ENCODE results near the gene CCDC17.
A peak's percentile ranks its signal among the peaks of the same experiment; 100 is the strongest.

CCDC17 gene

DNA sequence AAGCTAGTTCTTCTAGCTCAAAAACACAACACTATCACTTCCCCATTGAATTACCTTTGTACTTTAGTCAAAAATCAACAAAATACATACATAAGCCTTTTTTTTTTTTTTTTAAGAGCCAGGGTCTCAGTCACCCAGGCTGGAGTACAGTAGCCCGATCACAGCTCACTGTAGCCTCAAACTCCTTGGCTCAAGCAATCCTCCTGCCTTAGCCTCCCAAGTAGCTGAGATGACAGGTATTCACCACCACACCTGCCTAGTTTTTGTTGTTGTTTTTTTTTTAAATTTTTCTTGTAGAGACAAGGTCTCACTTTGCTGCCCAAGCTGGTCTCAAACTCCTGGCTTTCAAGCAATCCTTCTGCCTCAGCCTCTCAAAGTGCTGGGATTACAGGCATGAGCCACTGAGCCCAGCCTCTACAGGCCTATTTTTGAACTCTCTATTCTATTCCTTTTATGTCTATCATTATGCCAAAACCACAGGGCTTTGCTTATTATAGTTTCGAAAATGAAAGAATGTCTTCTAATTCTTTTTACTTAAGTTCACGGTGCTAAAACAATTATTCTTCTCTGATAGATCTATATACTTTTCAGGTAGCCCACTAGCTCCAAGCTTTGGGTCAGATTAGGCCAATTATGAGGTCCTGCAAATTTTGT is 32.8 kb upstream of the CCDC17 start:
- Histone ChIP-seq H3K36me3 (ENCODE audit: control insufficient read depth in 1 of 2, insufficient read depth in 2 of 2, low read length in 2 of 2) (peaks cover 43 to 75% of the 10 kb centered on the region in 2 donors), H3K4me3 (ENCODE audit: low read depth in 1 of 2, low read length in 2 of 2) (no peak overlapping the region), H3K27ac (ENCODE audit: low read depth, low read length) (no peak overlapping the region), H3K4me1 (ENCODE audit: control insufficient read depth in 1 of 2, insufficient read depth in 2 of 2, low read length in 2 of 2) (peaks cover 17 to 29% of the 10 kb centered on the region in 2 donors), H3K27me3 (ENCODE audit: control insufficient read depth in 1 of 2, insufficient read depth in 2 of 2, low read length in 2 of 2) (no peaks in the 10 kb centered on the region), H3K9ac (ENCODE audit: low read depth in 1 of 2, low read length in 2 of 2) (no peak overlapping the region), H3K9me3 (ENCODE audit: control insufficient read depth in 1 of 2, low read length in 2 of 2) (no peaks in the 10 kb centered on the region)

GRCh38 chr1:45654540-45655280 is 30.9 kb upstream of the CCDC17 start:
- Histone ChIP-seq H3K36me3 (ENCODE audit: control insufficient read depth in 1 of 2, insufficient read depth in 2 of 2, low read length in 2 of 2) (peaks cover 48 to 86% of the 10 kb centered on the region in 2 donors), H3K9me3 (ENCODE audit: control insufficient read depth in 1 of 2, low read length in 2 of 2) (no peaks in the 10 kb centered on the region), H3K9ac (ENCODE audit: low read depth in 1 of 2, low read length in 2 of 2) (no peak overlapping the region), H3K27me3 (ENCODE audit: control insufficient read depth in 1 of 2, insufficient read depth in 2 of 2, low read length in 2 of 2) (no peaks in the 10 kb centered on the region), H3K27ac (ENCODE audit: low read depth, low read length) (no peak overlapping the region), H3K4me1 (ENCODE audit: control insufficient read depth in 1 of 2, insufficient read depth in 2 of 2, low read length in 2 of 2) (peaks cover 17 to 27% of the 10 kb centered on the region in 2 donors), H3K4me3 (ENCODE audit: low read depth in 1 of 2, low read length in 2 of 2) (no peak overlapping the region)

DNA sequence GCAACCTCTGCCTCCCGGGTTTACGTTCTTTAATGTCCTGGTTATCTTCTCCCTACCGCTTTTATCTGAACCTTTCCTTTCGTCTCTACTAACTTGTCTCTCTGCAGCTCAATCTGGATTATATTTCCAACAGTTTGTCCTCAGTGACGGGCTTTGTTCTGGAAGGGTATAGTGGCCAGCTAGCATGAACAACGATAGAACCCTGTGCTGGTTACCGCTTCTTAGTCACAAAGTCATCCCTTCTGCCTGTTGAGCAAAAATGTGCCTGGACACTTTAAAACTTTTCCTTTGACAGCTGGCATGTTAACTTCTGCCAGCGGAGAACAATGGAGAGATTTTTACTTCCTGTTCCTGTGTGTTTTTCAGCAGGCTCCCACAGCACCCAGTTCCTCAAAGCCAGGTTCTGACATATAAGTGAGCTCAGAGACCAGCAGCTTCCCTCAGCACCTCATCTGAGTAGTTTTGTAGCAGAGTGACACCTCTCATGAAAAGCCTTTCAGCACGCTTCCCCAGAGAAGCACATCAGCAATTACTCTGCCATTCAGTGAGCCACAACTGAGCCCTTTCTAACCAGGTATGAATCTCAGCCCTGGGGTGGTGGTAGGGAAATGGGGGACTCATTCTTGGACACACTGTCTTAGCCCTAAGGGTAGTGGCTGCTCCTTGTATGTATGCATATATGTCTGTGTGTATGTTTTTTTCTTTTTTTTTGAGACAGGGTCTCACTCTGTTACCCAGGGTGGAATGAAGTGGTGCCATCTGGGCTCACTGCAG is 23.6 kb upstream of the CCDC17 start:
- Histone ChIP-seq H3K9ac (ENCODE audit: low read depth in 1 of 2, low read length in 2 of 2) (peak overlapping the region; percentile 30 to 44), H3K27me3 (ENCODE audit: control insufficient read depth in 1 of 2, insufficient read depth in 2 of 2, low read length in 2 of 2) (no peaks in the 10 kb centered on the region), H3K36me3 (ENCODE audit: control insufficient read depth in 1 of 2, insufficient read depth in 2 of 2, low read length in 2 of 2) (peaks cover 24 to 55% of the 10 kb centered on the region in 2 donors), H3K4me1 (ENCODE audit: control insufficient read depth in 1 of 2, insufficient read depth in 2 of 2, low read length in 2 of 2) (peaks cover 18 to 34% of the 10 kb centered on the region in 2 donors), H3K27ac (ENCODE audit: low read depth, low read length) (no peak overlapping the region), H3K4me3 (ENCODE audit: low read depth in 1 of 2, low read length in 2 of 2) (peak overlapping the region in 1 of 2 donors; percentile 12), H3K9me3 (ENCODE audit: control insufficient read depth in 1 of 2, low read length in 2 of 2) (no peaks in the 10 kb centered on the region)

GRCh38 chr1:45644661-45645060 is 20.8 kb upstream of the CCDC17 start:
- H3K27me3 ChIP-seq (ENCODE audit: control insufficient read depth in 1 of 2, insufficient read depth in 2 of 2, low read length in 2 of 2), result no peaks in the 10 kb centered on the region
- H3K4me1 ChIP-seq (ENCODE audit: control insufficient read depth in 1 of 2, insufficient read depth in 2 of 2, low read length in 2 of 2), result peaks cover 18 to 34% of the 10 kb centered on the region in 2 donors
- peaks cover 21 to 52% of the 10 kb centered on the region in 2 donors for H3K36me3 ChIP-seq (ENCODE audit: control insufficient read depth in 1 of 2, insufficient read depth in 2 of 2, low read length in 2 of 2)
- no peaks in the 10 kb centered on the region for H3K9me3 ChIP-seq (ENCODE audit: control insufficient read depth in 1 of 2, low read length in 2 of 2)
- H3K4me3 ChIP-seq (ENCODE audit: low read depth in 1 of 2, low read length in 2 of 2), result no peak overlapping the region
- no peak overlapping the region for H3K27ac ChIP-seq (ENCODE audit: low read depth, low read length)
- H3K9ac ChIP-seq (ENCODE audit: low read depth in 1 of 2, low read length in 2 of 2), result peak overlapping the region in 1 of 2 donors; percentile 26

DNA sequence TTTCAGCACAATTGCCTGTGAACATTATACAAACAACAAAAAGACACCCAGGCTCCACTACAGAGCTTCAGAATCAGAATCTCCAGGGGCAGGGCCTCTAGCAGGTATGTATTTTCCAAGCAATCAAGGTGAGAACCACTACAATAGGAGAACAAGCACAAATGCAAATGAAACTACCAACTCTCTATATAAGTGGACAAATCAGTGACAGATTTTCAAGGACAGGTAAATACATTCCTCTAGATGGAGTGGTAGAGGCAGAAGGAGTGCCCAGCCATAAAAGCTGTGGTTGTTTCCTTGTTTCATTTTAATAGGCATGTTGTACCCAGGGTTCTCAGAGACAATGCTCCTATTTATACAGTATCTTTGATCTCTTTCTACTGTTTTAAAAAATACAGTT is 20.1 kb upstream of the CCDC17 start:
- Histone ChIP-seq H3K9ac (ENCODE audit: low read depth in 1 of 2, low read length in 2 of 2) (peak overlapping the region in 1 of 2 donors; percentile 26), H3K27me3 (ENCODE audit: control insufficient read depth in 1 of 2, insufficient read depth in 2 of 2, low read length in 2 of 2) (no peaks in the 10 kb centered on the region), H3K4me3 (ENCODE audit: low read depth in 1 of 2, low read length in 2 of 2) (no peak overlapping the region), H3K36me3 (ENCODE audit: control insufficient read depth in 1 of 2, insufficient read depth in 2 of 2, low read length in 2 of 2) (peaks cover 23 to 51% of the 10 kb centered on the region in 2 donors), H3K4me1 (ENCODE audit: control insufficient read depth in 1 of 2, insufficient read depth in 2 of 2, low read length in 2 of 2) (peaks cover 18 to 34% of the 10 kb centered on the region in 2 donors), H3K27ac (ENCODE audit: low read depth, low read length) (no peak overlapping the region), H3K9me3 (ENCODE audit: control insufficient read depth in 1 of 2, low read length in 2 of 2) (no peaks in the 10 kb centered on the region)

DNA sequence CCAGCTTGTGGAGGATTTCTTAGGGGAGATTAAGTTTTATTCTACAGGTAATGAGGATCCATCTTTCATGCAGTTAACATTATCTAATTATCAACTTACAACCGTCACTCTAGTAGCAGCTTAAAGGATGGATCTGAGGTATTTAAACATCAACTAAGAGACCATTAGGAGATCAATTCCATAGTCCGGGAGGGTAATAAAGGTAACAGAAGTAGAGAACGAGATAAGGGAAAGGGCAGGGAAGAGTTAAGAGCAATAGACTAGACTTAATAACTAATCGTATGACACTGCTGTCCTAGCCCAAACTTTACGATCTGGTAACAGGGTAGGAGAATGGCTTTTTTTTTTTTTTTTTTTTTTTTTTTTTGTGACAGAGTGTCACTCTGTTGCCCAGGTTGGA is 19.5 kb upstream of the CCDC17 start:
- H3K9ac ChIP-seq (ENCODE audit: low read depth in 1 of 2, low read length in 2 of 2), result no peak overlapping the region
- H3K27ac ChIP-seq (ENCODE audit: low read depth, low read length), result no peak overlapping the region
- H3K36me3 ChIP-seq (ENCODE audit: control insufficient read depth in 1 of 2, insufficient read depth in 2 of 2, low read length in 2 of 2), result peaks cover 23 to 51% of the 10 kb centered on the region in 2 donors
- peaks cover 18 to 33% of the 10 kb centered on the region in 2 donors for H3K4me1 ChIP-seq (ENCODE audit: control insufficient read depth in 1 of 2, insufficient read depth in 2 of 2, low read length in 2 of 2)
- H3K27me3 ChIP-seq (ENCODE audit: control insufficient read depth in 1 of 2, insufficient read depth in 2 of 2, low read length in 2 of 2), result no peaks in the 10 kb centered on the region
- H3K9me3 ChIP-seq (ENCODE audit: control insufficient read depth in 1 of 2, low read length in 2 of 2), result no peaks in the 10 kb centered on the region
- H3K4me3 ChIP-seq (ENCODE audit: low read depth in 1 of 2, low read length in 2 of 2), result no peak overlapping the region

GRCh38 chr1:45640293-45640692 is 16.4 kb upstream of the CCDC17 start:
- no peak overlapping the region for H3K9ac ChIP-seq (ENCODE audit: low read depth in 1 of 2, low read length in 2 of 2)
- H3K4me1 ChIP-seq (ENCODE audit: control insufficient read depth in 1 of 2, insufficient read depth in 2 of 2, low read length in 2 of 2), result peaks cover 6 to 18% of the 10 kb centered on the region in 2 donors
- no peak overlapping the region for H3K4me3 ChIP-seq (ENCODE audit: low read depth in 1 of 2, low read length in 2 of 2)
- no peaks in the 10 kb centered on the region for H3K27me3 ChIP-seq (ENCODE audit: control insufficient read depth in 1 of 2, insufficient read depth in 2 of 2, low read length in 2 of 2)
- no peak overlapping the region for H3K27ac ChIP-seq (ENCODE audit: low read depth, low read length)
- no peaks in the 10 kb centered on the region for H3K9me3 ChIP-seq (ENCODE audit: control insufficient read depth in 1 of 2, low read length in 2 of 2)
- peaks cover 22 to 63% of the 10 kb centered on the region in 2 donors for H3K36me3 ChIP-seq (ENCODE audit: control insufficient read depth in 1 of 2, insufficient read depth in 2 of 2, low read length in 2 of 2)

GRCh38 chr1:45635211-45635610 is 11.4 kb upstream of the CCDC17 start:
- H3K36me3 ChIP-seq (ENCODE audit: control insufficient read depth in 1 of 2, insufficient read depth in 2 of 2, low read length in 2 of 2), result peaks cover 42 to 86% of the 10 kb centered on the region in 2 donors
- H3K9ac ChIP-seq (ENCODE audit: low read depth in 1 of 2, low read length in 2 of 2), result no peak overlapping the region
- no peak overlapping the region for H3K4me3 ChIP-seq (ENCODE audit: low read depth in 1 of 2, low read length in 2 of 2)
- H3K4me1 ChIP-seq (ENCODE audit: control insufficient read depth in 1 of 2, insufficient read depth in 2 of 2, low read length in 2 of 2), result no peaks in the 10 kb centered on the region
- H3K27me3 ChIP-seq (ENCODE audit: control insufficient read depth in 1 of 2, insufficient read depth in 2 of 2, low read length in 2 of 2), result no peaks in the 10 kb centered on the region
- no peak overlapping the region for H3K27ac ChIP-seq (ENCODE audit: low read depth, low read length)
- H3K9me3 ChIP-seq (ENCODE audit: control insufficient read depth in 1 of 2, low read length in 2 of 2), result no peaks in the 10 kb centered on the region

GRCh38 chr1:45630429-45630828 is 6.6 kb upstream of the CCDC17 start:
- H3K4me1 ChIP-seq (ENCODE audit: control insufficient read depth in 1 of 2, insufficient read depth in 2 of 2, low read length in 2 of 2), result no peaks in the 10 kb centered on the region
- peaks cover 49 to 78% of the 10 kb centered on the region in 2 donors for H3K36me3 ChIP-seq (ENCODE audit: control insufficient read depth in 1 of 2, insufficient read depth in 2 of 2, low read length in 2 of 2)
- H3K27ac ChIP-seq (ENCODE audit: low read depth, low read length), result no peak overlapping the region
- no peak overlapping the region for H3K9ac ChIP-seq (ENCODE audit: low read depth in 1 of 2, low read length in 2 of 2)
- no peak overlapping the region for H3K4me3 ChIP-seq (ENCODE audit: low read depth in 1 of 2, low read length in 2 of 2)
- no peaks in the 10 kb centered on the region for H3K27me3 ChIP-seq (ENCODE audit: control insufficient read depth in 1 of 2, insufficient read depth in 2 of 2, low read length in 2 of 2)
- no peaks in the 10 kb centered on the region for H3K9me3 ChIP-seq (ENCODE audit: control insufficient read depth in 1 of 2, low read length in 2 of 2)

DNA sequence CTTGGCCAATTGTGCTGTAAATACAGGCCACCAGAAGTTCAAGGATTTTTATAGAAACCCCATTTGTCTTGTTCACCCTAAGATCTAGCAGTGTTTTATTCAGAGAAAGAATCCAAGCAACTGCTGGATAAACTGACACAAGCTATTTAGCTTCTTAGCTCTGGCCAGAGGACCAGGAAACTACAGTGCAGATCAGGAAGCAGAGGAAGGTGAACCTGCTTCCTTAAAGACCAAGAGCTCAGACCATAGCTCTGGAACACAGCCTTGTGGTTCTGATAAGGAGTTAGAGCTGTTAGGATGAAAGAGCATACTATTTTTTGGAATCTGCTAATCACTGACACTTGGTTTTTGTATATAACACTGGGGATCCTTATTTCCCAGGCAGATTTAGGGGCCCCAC is 5.2 kb upstream of the CCDC17 start:
- no peaks in the 10 kb centered on the region for H3K4me1 ChIP-seq (ENCODE audit: control insufficient read depth in 1 of 2, insufficient read depth in 2 of 2, low read length in 2 of 2)
- H3K27me3 ChIP-seq (ENCODE audit: control insufficient read depth in 1 of 2, insufficient read depth in 2 of 2, low read length in 2 of 2), result no peaks in the 10 kb centered on the region
- H3K36me3 ChIP-seq (ENCODE audit: control insufficient read depth in 1 of 2, insufficient read depth in 2 of 2, low read length in 2 of 2), result peaks cover 48 to 75% of the 10 kb centered on the region in 2 donors
- H3K27ac ChIP-seq (ENCODE audit: low read depth, low read length), result no peak overlapping the region
- H3K9ac ChIP-seq (ENCODE audit: low read depth in 1 of 2, low read length in 2 of 2), result no peak overlapping the region
- H3K9me3 ChIP-seq (ENCODE audit: control insufficient read depth in 1 of 2, low read length in 2 of 2), result no peaks in the 10 kb centered on the region
- H3K4me3 ChIP-seq (ENCODE audit: low read depth in 1 of 2, low read length in 2 of 2), result no peak overlapping the region

Measured in duodenal mucosa (tissue), 2 donors.